ENCODE measurements around the gene ITGB7. TPM values are rescaled to one million over a fixed set of nuclear protein-coding genes. Genes with fewer than 3 reads are reported as not detected.

The ITGB7 gene
- total and polyA plus RNA-seq, 2 donors (not counting 3 experiments of a cell fraction or from before 2014, with no cell fraction given) = 0.17 TPM; not detected in 1

- TF ChIP-seq CTCF (IDR thresholded peaks at IDR 0.05; ENCODE audit: extremely low read depth in 1 of 2, insufficient read depth in 1 of 2, low read depth in 1 of 2, low read length in 2 of 2) = no peak
- TF ChIP-seq FOS (IDR thresholded peaks at IDR 0.05; ENCODE audit: borderline replicate concordance, insufficient read depth, low read length) = no peak
- no peak for TF ChIP-seq MYC (IDR thresholded peaks at IDR 0.05; ENCODE audit: low read depth, low read length)
- no peak for TF ChIP-seq GATA2 (IDR thresholded peaks at IDR 0.05; ENCODE audit: insufficient read depth, insufficient read length, low read depth, low read length)
- no peak for TF ChIP-seq MAX (IDR thresholded peaks at IDR 0.05; ENCODE audit: insufficient read depth, insufficient read length)
- TF ChIP-seq POLR2A (IDR thresholded peaks at IDR 0.05; ENCODE audit: low read depth, low read length) = no peak
- no peak for TF ChIP-seq POLR2AphosphoS5 (IDR thresholded peaks at IDR 0.05; ENCODE audit: insufficient read depth, low read depth, low read length)
- TF ChIP-seq EZH2 (IDR thresholded peaks at IDR 0.05; ENCODE audit: borderline replicate concordance, low read depth, low read length, severe bottlenecking) = no peak
- TF ChIP-seq JUN (IDR thresholded peaks at IDR 0.05; ENCODE audit: borderline replicate concordance, insufficient read depth, insufficient read length, low read depth) = no peak
- Histone ChIP-seq H4K20me1 (replicated peaks; ENCODE audit: control insufficient read depth, extremely low read depth, insufficient read depth, low read length) (no peaks in the 10 kb centered on the region), H3K9ac (replicated peaks; ENCODE audit: extremely low read depth, insufficient read depth, low read length) (no peak overlapping the region), H3K4me2 (ENCODE audit: insufficient read depth, low read length) (no peak overlapping the region), H3K79me2 (ENCODE audit: control insufficient read depth, insufficient read depth, low read length) (no peaks in the 10 kb centered on the region), H3K4me1 (ENCODE audit: control insufficient read depth, extremely low read depth, insufficient read depth, low read length) (peaks cover 6% of the 10 kb centered on the region), H2AFZ (ENCODE audit: low read depth, low read length) (no peak overlapping the region), H3K27me3 (ENCODE audit: control insufficient read depth in 2 of 2, insufficient read depth in 2 of 2, low read length in 2 of 2) (peaks cover 0 to 2% of the 10 kb centered on the region in 2 experiments), H3K9me3 (replicated peaks; ENCODE audit: control insufficient read depth, insufficient read depth, low read length) (no peaks in the 10 kb centered on the region), H3K9me1 (replicated peaks; ENCODE audit: control insufficient read depth, extremely low read depth, insufficient read depth, low read length) (no peaks in the 10 kb centered on the region), H3K4me3 (replicated peaks in 1 of 3; ENCODE audit: insufficient read depth in 1 of 3, low read depth in 1 of 3, low read length in 3 of 3) (no peak overlapping the region), H3K27ac (ENCODE audit: insufficient read depth, low read depth, low read length) (no peak overlapping the region), H3K36me3 (ENCODE audit: control insufficient read depth in 2 of 2, extremely low read depth in 1 of 2, insufficient read depth in 2 of 2, low read length in 2 of 2) (no peaks in the 10 kb centered on the region)
- DNase-seq (ENCODE audit: low read depth, low spot score) = no peak
- dilution Hi-C loops (cut with MboI; ENCODE audit: extremely low pct_ligation_motif_present, low sequenced_read_pairs) (no loop called here), intact Hi-C loops (cut with micrococcal nuclease) (no loop called here)
- BruUV-seq (replicated peaks) = no TSS peak
- FAIRE-seq = no peak
- ChIA-PET POLR2A (no interaction called here), CTCF (interaction anchor here (1.6 to 6.7 kb wide), 9 partner anchors 8 to 159 kb away, joined by 3 to 249 read pairs (median 32); partner anchors contain the start of genes CSAD and ZNF740)
Observed at GRCh38 chr12:53196486-53196885, 10.6 kb downstream of the ITGB7 start.

All from endothelial cell of umbilical vein (primary cell).